Neutrophil (primary cell): ENCODE measurements around the gene AFDN.

ENCODE experiments used
- H3K27ac ChIP-seq: fragments of 200-600 bp; sonication (generic); 2 replicates; pipeline ENCODE4 v1.5.1; 2016; ENCODE audit warnings: mild to moderate bottlenecking, moderate library complexity
- H3K27me3 ChIP-seq: fragments of 200-600 bp; sonication (generic); 2 replicates; pipeline ENCODE4 v1.6.0; 2016; ENCODE audit warnings: mild to moderate bottlenecking
- H3K36me3 ChIP-seq: fragments of 200-600 bp; sonication (generic); 2 replicates; pipeline ENCODE4 v1.5.1; 2017
- H3K4me1 ChIP-seq, 2 experiments: fragments of 200-600 bp in 1 of 2; sonication (generic) in 1 of 2; 1 replicate in 1 of 2; 2 replicates in 1 of 2; pipeline versions ENCODE4 v1.5.1 to v1.6.1; 2013 to 2016; ENCODE audit warnings: low read depth in 1 of 2, low read length in 1 of 2, mild to moderate bottlenecking in 1 of 2, moderate library complexity in 1 of 2; ENCODE audit not compliant: control insufficient read depth in 1 of 2, insufficient read depth in 1 of 2
- H3K4me3 ChIP-seq, 2 experiments: fragments of 200-600 bp in 1 of 2; sonication (generic) in 1 of 2; 1 replicate in 1 of 2; 2 replicates in 1 of 2; pipeline ENCODE4 v1.5.1; 2013 to 2016; ENCODE audit warnings: low read depth in 1 of 2, low read length in 1 of 2, mild to moderate bottlenecking in 1 of 2, moderate library complexity in 1 of 2
- H3K9me3 ChIP-seq: fragments of 200-600 bp; sonication (generic); 2 replicates; pipeline ENCODE4 v1.5.1; 2016
- CTCF ChIP-seq: fragments of 200-600 bp; sonication (generic); IDR thresholded peaks from 2 replicates; pipeline ENCODE4 v1.5.1; 2016; ENCODE audit warnings: antibody characterized with exemption

Gene AFDN

GRCh38 chr6:167977717-167978467 lies 151.2 kb downstream of the AFDN start:
- Histone ChIP-seq H3K9me3 (no peaks in the 10 kb centered on the region), H3K27ac (no peak overlapping the region), H3K27me3 (no peaks in the 10 kb centered on the region), H3K4me3 (no peak overlapping the region), H3K4me1 (no peaks in the 10 kb centered on the region), H3K36me3 (no peaks in the 10 kb centered on the region)
- no peak for TF ChIP-seq CTCF

GRCh38 chr6:167978607-167979006 lies 151.9 kb downstream of the AFDN start:
- Histone ChIP-seq H3K36me3 (no peaks in the 10 kb centered on the region), H3K4me1 (no peaks in the 10 kb centered on the region), H3K4me3 (no peak overlapping the region), H3K27me3 (no peaks in the 10 kb centered on the region), H3K9me3 (no peaks in the 10 kb centered on the region), H3K27ac (no peak overlapping the region)
- TF ChIP-seq CTCF = no peak

DNA sequence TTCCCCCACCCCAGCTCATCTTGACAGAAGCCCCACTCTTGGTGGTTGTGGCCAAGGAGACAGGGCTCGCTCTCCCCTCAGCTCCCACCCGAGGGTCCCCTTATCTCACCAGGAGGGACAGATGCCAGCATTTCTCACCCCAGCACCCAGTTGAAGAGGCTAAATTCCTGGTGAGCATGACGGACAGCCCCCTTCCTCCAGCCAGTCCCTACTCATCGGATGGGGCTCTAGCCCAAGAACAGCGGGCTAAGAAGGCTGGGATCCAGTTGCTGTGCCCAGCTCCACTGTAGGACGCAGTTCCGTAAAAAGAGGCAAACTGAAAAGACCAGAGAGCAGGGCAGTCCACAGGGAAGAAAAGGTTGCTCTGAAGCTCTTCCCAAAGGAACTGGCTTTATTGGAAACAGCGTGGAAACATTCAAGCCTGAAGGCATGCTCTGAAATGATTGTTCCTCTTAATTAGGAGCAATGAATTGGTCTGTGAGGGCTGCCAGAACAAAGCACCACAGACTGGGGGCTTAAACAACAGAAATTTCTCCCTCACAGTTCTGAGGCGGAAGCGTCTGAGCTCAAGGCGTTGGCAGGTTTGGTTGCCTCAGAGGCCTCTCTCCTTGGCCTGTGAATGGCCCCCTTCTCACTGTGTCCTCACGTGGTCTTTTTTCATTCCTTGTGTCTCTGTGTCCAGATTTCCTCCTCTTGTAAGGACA lies 152.9 kb downstream of the AFDN start:
- Histone ChIP-seq H3K9me3 (no peaks in the 10 kb centered on the region), H3K4me3 (no peak overlapping the region), H3K27me3 (no peaks in the 10 kb centered on the region), H3K4me1 (no peaks in the 10 kb centered on the region), H3K27ac (no peak overlapping the region), H3K36me3 (no peaks in the 10 kb centered on the region)
- no peak for TF ChIP-seq CTCF

DNA sequence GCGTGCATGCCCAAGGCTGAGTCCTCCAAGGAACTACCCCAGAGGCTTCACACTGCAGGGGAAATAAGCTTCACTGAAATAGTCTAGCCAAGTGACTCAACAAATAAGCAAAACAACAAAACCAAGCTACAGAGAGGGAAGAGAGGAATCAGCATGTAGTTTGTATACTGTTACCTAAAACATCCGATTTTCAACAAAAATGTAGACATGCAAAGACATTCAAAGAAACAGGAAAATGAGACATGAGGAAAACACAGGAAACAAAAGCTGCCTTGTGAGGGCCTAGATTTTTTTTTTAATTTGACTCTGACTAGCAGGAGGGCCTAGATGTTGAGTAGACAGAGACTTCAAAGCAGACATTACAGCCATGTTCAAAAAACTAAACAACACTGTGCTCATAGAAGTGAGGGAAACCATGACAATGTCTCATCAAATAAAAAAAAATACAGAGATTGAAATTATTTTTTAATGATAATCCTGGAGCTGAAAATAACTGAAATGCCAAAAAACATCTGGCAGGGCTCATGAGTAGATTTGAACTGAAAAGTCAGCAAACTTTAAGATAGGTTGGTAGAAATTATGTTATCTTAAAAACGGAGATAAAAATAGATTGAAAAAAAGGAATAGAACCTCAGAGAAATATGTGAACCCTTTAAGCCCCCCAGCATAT lies 154.3 kb downstream of the AFDN start:
- no peak for TF ChIP-seq CTCF
- Histone ChIP-seq H3K36me3 (no peaks in the 10 kb centered on the region), H3K9me3 (no peaks in the 10 kb centered on the region), H3K4me3 (no peak overlapping the region), H3K27me3 (no peaks in the 10 kb centered on the region), H3K27ac (no peak overlapping the region), H3K4me1 (no peaks in the 10 kb centered on the region)

DNA sequence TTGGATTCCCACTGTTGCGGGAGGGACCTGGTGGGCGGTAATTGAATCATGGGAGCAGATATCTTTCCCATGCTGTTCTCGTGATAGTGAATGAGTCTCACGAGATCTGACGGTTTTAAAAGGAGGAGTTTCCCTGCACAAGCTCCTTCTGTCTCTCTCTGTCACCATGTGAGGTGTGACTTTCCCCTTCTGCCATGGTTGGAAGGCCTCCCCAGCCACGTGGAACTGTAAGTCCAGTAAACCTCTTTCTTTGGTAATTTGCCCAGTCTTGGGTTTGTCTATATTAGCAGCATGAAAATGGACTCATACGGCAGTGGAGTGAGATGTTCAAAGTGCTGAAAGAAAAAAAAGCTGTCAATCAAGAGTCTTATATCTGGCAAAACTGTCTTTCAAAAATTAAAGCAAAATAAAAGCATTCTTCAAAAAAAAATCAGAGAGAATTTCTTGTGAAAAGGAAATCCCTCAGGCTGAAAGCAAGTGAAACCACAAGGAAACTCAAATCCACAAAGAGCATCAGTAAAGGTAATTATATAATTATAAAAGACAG lies 155.3 kb downstream of the AFDN start:
- H3K27ac ChIP-seq = no peak overlapping the region
- no peak overlapping the region for H3K4me3 ChIP-seq
- H3K27me3 ChIP-seq = no peaks in the 10 kb centered on the region
- no peaks in the 10 kb centered on the region for H3K9me3 ChIP-seq
- H3K4me1 ChIP-seq = no peaks in the 10 kb centered on the region
- H3K36me3 ChIP-seq = no peaks in the 10 kb centered on the region
- no peak for TF ChIP-seq CTCF
